Suprapubic skin (tissue), 4 donors: ENCODE measurements around the gene PLB1. TPM values are rescaled to one million over a fixed set of nuclear protein-coding genes. Genes with fewer than 3 reads are reported as not detected.

Experiments used
- DNase-seq, 2 donors: peaks; one replicate each; pipeline ENCODE4 v3.0.0-alpha.2; 2019; ENCODE audit warnings: low spot score in 2 of 2
- H3K27ac ChIP-seq: fragments of 200-600 bp; sonication (generic); one replicate; pipeline ENCODE4 v1.5.1; 2019
- H3K27me3 ChIP-seq: fragments of 200-600 bp; sonication (generic); one replicate; pipeline ENCODE4 v1.5.1; 2019
- H3K36me3 ChIP-seq: fragments of 200-600 bp; sonication (generic); one replicate; pipeline ENCODE4 v1.5.1; 2019
- H3K4me1 ChIP-seq: fragments of 200-600 bp; sonication (generic); one replicate; pipeline ENCODE4 v1.5.1; 2019
- H3K4me3 ChIP-seq: fragments of 200-600 bp; sonication (generic); one replicate; pipeline ENCODE4 v1.5.1; 2019; ENCODE audit warnings: mild to moderate bottlenecking
- H3K9me3 ChIP-seq: fragments of 200-600 bp; sonication (generic); one replicate; pipeline ENCODE4 v1.5.1; 2019
- CTCF ChIP-seq, 2 donors: fragments of 200-600 bp in 1 of 2; fragments of 450-650 bp in 1 of 2; sonication (generic) in 1 of 2; IDR thresholded peaks; one replicate each; pipeline ENCODE4 v1.5.1; 2016 to 2019; ENCODE audit warnings: antibody characterized with exemption in 2 of 2, mild to moderate bottlenecking in 1 of 2, moderate library complexity in 1 of 2
- EP300 ChIP-seq: sonication (generic); formaldehyde crosslinking; IDR thresholded peaks from one replicate; pipeline ENCODE4 v1.6.1; 2017; ENCODE audit warnings: antibody characterized with exemption
- POLR2A ChIP-seq, 2 donors: fragments of 450-650 bp; IDR thresholded peaks; one replicate each; pipeline ENCODE4 v1.6.1; 2017; ENCODE audit warnings: antibody characterized with exemption in 2 of 2, mild to moderate bottlenecking in 2 of 2, moderate library complexity in 2 of 2
- POLR2AphosphoS5 ChIP-seq, 3 donors: sonication (generic); formaldehyde crosslinking; IDR thresholded peaks; one replicate each; pipeline ENCODE4 v1.6.1; 2017; ENCODE audit warnings: antibody characterized with exemption in 3 of 3
- WGBS: methylation state at CpG from one replicate; pipeline ENCODE4 v1.1.5; 2018; 5-methylcytosine and 5-hydroxymethylcytosine counted together
- total RNA-seq, 4 donors: library from RNA; depleted of rRNA; stranded (reverse); fragments of >200 nt; gene quantifications; one replicate each; pipeline ENCODE4 v1.1.0, GENCODE V29; 2016

The PLB1 gene
- total RNA-seq, 4 donors from 2014 or later = 3.9 to 21.6 (median 9.1) TPM

- H3K27me3 ChIP-seq = no peaks in the 10 kb centered on the region
- H3K27ac ChIP-seq = no peak overlapping the region
- 55% methylated on average over 5 of the region's 7 CpGs for WGBS
- peaks cover 45% of the 10 kb centered on the region for H3K4me1 ChIP-seq
- H3K9me3 ChIP-seq = no peaks in the 10 kb centered on the region
- no peaks in the 10 kb centered on the region for H3K36me3 ChIP-seq
- H3K4me3 ChIP-seq = no peak overlapping the region
- DNase-seq = peak in 1 of 2 donors; percentile 85
- TF ChIP-seq CTCF (IDR thresholded peaks at IDR 0.05) (peak; percentile 81 to 90), EP300 (no peak)
Observed at GRCh38 chr2:28452534-28453081, 43.3 kb upstream of the PLB1 start.

- no peaks in the 10 kb centered on the region for H3K9me3 ChIP-seq
- no peaks in the 10 kb centered on the region for H3K27me3 ChIP-seq
- no peak for DNase-seq
- no peak overlapping the region for H3K4me3 ChIP-seq
- no peaks in the 10 kb centered on the region for H3K36me3 ChIP-seq
- WGBS = 69% methylated on average over 8 of the region's 8 CpGs
- no peak for TF ChIP-seq CTCF (IDR thresholded peaks at IDR 0.05)
- no peak for TF ChIP-seq POLR2AphosphoS5 (IDR thresholded peaks at IDR 0.05)
- TF ChIP-seq EP300 = no peak
- no peak for TF ChIP-seq POLR2A (IDR thresholded peaks at IDR 0.05)
- H3K4me1 ChIP-seq = peaks cover 42% of the 10 kb centered on the region
- peak overlapping the region; percentile 73 for H3K27ac ChIP-seq
Observed at GRCh38 chr2:28453396-28453795, 42.5 kb upstream of the PLB1 start.

GRCh38 chr2:28454016-28454930 lies 41.6 kb upstream of the PLB1 start:
- Histone ChIP-seq H3K36me3 (no peaks in the 10 kb centered on the region), H3K9me3 (no peaks in the 10 kb centered on the region), H3K4me1 (peaks cover 34% of the 10 kb centered on the region), H3K4me3 (no peak overlapping the region), H3K27ac (peak overlapping the region; percentile 73), H3K27me3 (no peaks in the 10 kb centered on the region)
- WGBS = 53% methylated on average over 7 of the region's 14 CpGs
- DNase-seq = no peak
- TF ChIP-seq CTCF (IDR thresholded peaks at IDR 0.05) (no peak), POLR2A (IDR thresholded peaks at IDR 0.05) (no peak), POLR2AphosphoS5 (IDR thresholded peaks at IDR 0.05) (peak in 2 of 3 donors; percentile 12 to 34), EP300 (no peak)

- WGBS = 92% methylated on average over 10 of the region's 10 CpGs
- Histone ChIP-seq H3K4me1 (peaks cover 22% of the 10 kb centered on the region), H3K27ac (no peak overlapping the region), H3K27me3 (no peaks in the 10 kb centered on the region), H3K4me3 (no peak overlapping the region), H3K9me3 (no peaks in the 10 kb centered on the region), H3K36me3 (no peaks in the 10 kb centered on the region)
- DNase-seq = no peak
- TF ChIP-seq EP300 = no peak
- no peak for TF ChIP-seq POLR2A (IDR thresholded peaks at IDR 0.05)
Observed at GRCh38 chr2:28457237-28457636, 38.6 kb upstream of the PLB1 start.

GRCh38 chr2:28461056-28461455 lies 34.8 kb upstream of the PLB1 start:
- no peak for DNase-seq
- TF ChIP-seq EP300 = no peak
- WGBS = 73% methylated on average over 2 of the region's 2 CpGs
- Histone ChIP-seq H3K9me3 (no peaks in the 10 kb centered on the region), H3K27me3 (no peaks in the 10 kb centered on the region), H3K4me1 (no peaks in the 10 kb centered on the region), H3K36me3 (no peaks in the 10 kb centered on the region), H3K27ac (no peak overlapping the region), H3K4me3 (no peak overlapping the region)

- Histone ChIP-seq H3K9me3 (no peaks in the 10 kb centered on the region), H3K27ac (no peak overlapping the region), H3K36me3 (no peaks in the 10 kb centered on the region), H3K4me1 (no peaks in the 10 kb centered on the region), H3K4me3 (no peak overlapping the region), H3K27me3 (no peaks in the 10 kb centered on the region)
- TF ChIP-seq EP300 = no peak
- no peak for TF ChIP-seq POLR2AphosphoS5 (IDR thresholded peaks at IDR 0.05)
- TF ChIP-seq CTCF (IDR thresholded peaks at IDR 0.05) = no peak
- TF ChIP-seq POLR2A (IDR thresholded peaks at IDR 0.05) = no peak
- DNase-seq = no peak
Observed at GRCh38 chr2:28462122-28462521, 33.7 kb upstream of the PLB1 start.
